ENCODE data around the gene SLC9C1.

Gene SLC9C1

DNA sequence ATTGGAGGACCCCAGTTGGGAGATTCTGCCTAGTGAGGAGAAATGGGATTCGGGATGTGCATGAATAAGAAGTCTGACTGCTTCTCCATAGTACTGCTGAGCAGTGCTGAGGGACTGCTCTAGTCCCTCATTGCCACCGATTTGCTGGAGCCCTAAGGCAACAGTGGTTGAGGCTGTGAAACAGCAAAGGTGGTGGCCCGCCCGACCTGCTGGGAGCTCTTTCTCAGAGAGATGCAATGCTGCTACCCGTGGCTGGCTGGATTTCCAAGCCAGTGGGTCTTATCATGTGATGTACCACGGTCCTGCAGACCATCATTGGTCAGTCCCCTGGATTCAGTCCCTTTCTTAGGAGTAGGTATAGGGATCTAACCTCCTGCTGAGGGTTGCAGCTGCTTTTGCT is 118.4 kb downstream of the SLC9C1 start:
- no peak for DNase-seq

DNA sequence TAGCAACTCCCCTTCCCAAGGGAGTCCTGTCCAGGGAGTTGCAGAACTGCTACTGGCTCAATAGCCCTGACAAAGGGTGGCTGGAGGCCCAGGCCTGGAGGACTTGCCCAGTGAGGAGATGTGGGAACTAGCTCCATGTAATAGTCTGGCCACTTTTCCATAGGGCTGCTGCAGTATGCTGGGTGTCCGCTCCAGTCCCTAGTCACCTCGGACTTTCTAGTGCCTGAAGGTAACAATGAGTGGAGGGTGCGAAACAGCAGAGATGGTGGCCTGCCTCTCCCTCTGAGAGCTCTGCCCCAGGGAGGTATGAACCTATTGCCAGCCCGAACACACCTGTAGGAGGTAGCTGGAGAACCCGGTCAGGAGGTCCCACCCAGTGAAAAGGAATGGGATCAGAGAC is 119.0 kb downstream of the SLC9C1 start:
- no peak for DNase-seq

DNA sequence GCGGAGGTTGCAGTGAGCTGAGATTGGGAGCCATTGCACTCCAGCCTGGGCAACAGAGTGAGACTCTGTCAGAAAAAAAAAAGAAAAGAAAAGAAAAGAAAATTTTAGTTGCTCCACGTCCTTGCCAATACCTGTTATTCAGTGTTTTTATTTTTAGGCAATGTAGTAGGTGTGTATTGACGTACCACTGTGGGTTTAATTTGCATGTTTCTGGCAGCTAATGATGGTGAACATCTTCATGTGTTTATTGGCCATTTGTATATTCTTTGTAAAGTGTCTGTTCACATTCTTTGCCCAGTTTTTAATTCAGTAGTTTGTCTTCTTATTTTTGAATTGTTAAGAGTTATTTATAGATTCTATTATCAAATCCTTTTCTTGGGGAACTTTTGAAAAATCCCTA is 122.9 kb downstream of the SLC9C1 start:
- DNase-seq, result no peak

DNA sequence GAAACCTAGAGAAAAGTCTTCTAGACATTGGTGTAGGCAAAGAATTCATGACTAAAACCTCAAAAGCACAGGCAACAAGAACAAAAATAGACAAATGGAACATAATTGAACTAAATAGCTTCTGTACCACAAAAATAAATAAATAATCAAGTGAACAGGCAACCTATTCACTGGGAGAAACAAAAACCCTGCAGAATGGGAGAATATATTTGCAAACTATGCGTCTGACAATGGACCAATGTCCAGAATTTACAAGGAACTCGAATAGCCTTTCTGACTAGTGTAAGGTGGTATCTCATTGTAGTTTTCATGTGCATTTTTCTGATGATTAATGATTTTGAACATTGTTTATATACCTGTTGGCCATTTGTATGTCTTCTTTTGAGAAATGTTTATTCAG is 124.0 kb downstream of the SLC9C1 start:
- DNase-seq, result no peak

DNA sequence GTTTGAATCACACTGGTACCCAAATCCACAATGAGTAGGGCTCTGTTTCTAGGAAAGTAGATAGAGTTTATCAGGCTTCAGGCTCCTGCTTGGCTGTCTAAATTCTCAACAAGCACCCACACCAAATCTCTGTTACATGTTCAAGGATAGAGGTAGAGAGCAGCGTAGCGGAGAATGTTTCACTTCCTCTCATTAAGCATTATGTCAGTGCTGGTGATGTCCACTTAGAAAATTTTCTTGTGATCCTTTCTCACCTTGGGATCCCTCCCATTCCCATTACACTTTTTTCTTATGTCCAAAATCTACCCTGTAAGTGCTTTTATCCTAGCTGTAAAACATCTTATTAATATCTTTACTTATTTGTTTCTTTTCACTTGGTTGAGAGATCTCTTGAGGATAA is 126.3 kb downstream of the SLC9C1 start:
- no peak for DNase-seq

DNA sequence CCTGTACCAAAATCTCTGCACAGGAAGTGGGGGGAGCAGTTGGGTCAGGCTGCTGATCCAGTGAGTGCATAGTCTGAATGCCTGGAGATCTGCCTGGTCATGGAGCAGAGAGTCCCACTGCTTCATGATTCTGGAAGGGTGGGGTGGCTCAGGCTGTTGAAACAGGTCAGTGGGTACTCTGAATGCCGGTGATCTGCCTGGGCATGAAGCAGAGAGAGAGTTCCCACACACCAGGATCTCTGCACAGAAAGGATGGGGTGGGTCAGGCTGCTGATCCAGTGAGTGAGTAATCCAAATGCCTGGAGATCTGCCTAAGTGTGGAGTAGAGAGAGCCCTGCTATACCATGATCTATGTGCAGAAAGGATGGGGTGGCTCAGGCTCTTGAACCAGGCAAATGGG is 144.9 kb downstream of the SLC9C1 start:
- DNase-seq, result no peak

DNA sequence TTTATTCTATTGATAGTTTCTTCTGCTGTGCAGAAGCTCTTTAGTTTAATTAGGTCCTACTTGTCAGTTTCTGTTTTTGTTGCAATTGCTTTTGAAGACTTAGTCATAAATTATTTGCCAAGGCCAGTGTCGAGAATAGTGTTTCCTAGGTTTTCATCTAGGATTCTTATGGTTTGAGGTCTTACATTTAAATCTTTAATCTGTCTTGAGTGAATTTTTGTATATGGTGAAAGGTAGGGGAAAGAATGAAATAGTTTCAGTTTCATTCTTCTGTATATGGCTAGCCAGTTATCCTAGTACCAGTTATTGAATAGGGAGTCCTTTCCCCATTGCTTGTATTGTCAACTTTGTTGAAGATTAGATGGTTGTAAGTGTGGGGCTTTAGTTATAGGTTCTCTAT is 150.3 kb downstream of the SLC9C1 start:
- DNase-seq, result no peak

DNA sequence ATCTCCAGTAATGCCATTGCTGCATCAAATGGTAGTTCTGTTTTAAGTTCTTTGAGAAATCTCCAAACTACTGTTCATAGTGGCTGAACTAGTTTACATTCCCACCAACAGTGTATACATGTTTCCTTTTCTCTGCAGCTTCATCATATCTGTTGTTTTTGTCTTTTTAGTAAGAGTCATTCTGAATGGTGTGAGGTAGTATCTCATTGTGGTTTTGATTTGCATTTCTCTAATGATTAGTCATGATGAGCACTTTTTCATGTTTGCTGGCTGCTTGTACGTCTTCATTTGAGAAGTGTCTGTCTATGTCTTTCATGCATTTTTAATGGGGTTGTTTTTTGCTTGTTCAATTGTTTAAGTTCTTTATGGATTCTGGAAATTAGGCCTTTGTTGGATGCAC is 150.8 kb downstream of the SLC9C1 start:
- DNase-seq, result no peak

DNA sequence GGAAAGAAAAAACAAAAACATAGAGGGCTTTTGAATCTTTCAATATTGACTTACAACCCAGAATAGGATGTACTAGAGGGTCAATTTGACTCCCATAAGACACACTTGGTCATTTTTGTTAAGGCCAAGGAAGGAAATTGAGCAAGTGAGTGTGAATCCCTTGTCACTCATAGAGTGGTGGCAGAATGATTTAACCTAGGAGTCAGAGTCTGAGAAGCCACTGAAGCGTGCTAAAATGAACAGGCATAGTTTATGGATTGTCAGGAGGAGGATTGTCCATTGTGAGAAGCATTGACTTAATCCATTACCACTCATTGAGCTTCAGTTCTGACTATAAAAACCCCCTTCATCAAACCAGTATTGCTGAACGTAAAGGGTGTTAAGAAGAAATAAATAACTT is 152.7 kb downstream of the SLC9C1 start:
- no peak for DNase-seq

DNA sequence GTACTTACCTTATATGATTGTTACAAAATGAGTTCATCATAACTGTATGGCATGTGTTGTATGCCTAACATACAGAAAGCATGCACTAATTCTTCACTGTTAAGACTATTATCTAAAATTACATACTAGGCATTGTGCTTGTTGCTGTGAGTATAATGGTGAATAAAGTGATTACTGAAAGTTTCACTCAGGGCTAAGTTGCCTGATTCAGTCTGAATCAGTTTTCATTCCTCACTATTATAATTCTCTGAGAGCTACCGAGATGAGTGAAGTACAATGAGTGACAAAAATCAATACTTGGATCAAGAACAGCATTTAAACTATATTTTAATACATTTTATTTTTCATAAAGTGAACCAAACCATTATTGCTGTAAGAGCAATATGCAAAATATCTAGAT is 153.4 kb downstream of the SLC9C1 start:
- no peak for DNase-seq

DNA sequence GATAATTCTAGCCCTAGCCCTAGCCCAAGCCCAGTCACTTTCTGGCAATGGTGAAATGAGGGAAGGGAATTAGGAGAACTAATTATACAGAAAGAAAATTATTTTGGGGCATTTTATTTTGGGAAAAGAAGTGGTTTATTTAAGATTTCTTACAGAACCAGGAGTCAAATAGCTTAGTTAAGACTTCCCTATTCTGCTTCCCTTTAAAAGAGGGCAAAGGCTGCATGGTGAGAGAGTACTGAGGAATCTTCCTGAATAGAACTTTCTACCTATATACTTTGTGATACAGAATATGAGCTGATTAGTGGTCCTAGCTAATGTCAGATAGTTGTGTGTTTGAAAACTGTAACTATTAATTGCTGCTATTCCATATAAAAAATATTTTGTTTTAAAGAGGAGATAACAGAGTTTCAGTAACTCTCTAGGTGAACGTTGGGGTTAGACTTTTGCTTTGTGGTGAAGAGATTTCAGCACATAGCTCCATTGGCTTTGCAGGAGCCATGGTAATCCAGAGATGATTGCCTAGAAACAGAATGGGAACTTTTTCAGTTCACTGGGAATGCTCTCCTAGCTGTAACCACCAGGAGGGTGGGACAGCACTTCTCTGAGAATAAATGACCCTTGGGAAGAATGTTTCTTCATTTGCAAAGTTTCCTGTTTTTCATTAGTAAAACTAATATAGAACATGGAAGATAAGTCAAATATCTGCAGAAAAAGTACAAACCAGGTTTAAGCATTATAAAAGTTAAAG is 155.6 kb downstream of the SLC9C1 start:
- no peak for DNase-seq

DNA sequence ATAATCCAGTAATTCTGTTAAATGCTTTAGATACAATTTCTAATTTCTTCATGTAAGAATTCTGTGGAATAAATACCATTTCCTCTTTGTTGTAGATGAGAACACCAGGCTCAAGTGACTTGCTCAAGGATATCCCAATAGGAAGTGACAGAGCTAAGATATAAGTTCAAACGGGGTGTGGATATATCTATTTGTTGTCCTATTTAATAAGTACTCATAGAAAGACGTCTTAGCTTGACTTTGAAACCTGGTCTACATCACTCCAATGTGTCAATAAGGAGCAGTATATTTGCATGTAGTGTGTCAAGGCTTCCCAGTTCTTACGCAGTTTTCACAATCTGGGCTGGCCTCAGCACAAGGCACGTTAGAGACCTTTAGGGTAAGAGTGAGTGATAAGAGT is 156.2 kb downstream of the SLC9C1 start:
- DNase-seq, result no peak

DNA sequence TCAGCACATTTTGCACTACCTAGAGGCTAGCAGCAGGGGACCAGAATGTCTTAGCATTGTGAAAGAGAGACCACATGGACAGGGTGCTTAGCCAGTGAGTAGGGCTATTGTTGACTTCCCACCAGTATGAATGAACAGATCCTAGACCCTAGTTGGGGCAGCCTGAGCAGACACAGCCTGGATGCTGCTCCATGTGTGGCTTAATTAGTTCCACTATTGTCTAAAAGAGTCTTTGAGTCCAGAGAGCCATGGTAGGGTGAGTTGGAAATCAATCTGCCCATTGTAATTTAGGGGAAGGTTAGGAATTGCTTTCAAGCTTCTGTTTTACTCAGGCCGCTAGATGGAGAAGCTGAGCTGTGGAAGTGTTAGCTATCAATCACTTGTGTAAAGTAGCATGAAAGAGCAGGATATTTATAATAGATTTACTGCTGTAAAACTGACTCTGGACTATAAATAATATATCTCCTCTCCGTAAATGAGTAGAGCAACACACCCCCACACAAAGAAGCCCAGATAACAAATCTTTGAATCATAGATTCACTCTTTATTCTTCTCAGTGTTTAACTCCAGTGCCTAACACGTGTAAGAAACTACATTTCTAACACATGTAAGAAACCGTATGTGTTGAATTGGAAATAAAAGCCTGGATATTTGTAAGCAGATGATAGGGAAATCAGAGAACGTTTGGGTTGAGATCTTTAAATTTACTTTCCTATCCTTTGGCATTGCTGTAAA is 156.9 kb downstream of the SLC9C1 start:
- DNase-seq, result peak; percentile 44

DNA sequence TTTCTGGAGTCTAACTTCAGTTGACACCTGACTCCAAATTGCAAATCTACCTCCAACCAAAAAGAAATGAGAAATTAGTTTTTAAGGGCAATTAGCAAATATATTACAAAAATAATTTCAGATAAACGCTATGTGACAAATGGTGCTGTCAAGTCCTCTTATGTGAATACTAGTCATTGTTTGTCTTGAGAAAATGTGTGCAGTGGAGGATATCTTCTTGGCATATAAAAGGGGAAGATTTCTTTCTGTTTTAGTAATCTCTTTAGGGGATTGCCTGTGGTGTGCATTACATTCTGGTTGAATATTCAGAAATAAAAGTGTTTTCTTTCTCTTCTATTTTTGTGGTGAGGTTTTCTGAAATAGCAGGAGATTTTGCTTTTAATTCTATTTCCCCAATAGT is 158.0 kb downstream of the SLC9C1 start:
- no peak for DNase-seq

DNA sequence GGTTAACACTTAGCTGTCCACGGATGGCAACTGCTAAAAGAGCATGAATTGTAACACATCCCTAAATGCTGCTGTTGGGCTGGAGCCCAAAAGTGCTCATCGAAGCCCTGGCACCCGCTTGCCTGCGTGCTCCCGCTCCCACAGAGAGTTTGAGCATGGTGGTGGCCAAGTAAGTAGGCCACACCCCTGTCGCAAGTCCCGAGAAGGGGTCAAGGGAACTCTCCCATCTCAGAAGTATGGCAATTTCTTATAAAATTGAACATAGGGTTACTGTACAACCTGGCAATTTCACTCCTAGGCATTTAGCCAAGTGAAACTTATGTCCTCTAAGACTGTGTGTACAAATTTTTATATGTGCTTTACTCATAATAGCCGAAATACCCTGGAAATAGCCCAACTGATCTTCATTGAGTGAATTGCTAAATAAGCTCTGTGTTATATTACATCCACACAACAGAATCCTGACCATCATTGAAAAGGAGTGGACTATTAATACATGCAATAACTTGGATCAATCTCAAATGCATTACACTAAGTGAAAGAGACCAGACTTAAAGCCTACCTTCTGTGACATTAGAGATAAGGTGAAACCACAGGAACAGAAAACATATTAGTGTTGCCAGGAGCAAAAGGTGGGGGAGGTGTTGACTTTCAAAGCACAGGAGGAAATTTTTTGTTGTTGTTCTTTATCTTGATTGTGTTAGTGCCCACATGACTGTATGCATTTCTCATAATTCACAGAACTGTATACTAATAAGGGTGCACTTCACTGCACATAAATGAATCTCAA is 159.5 kb downstream of the SLC9C1 start:
- DNase-seq, result no peak

DNA sequence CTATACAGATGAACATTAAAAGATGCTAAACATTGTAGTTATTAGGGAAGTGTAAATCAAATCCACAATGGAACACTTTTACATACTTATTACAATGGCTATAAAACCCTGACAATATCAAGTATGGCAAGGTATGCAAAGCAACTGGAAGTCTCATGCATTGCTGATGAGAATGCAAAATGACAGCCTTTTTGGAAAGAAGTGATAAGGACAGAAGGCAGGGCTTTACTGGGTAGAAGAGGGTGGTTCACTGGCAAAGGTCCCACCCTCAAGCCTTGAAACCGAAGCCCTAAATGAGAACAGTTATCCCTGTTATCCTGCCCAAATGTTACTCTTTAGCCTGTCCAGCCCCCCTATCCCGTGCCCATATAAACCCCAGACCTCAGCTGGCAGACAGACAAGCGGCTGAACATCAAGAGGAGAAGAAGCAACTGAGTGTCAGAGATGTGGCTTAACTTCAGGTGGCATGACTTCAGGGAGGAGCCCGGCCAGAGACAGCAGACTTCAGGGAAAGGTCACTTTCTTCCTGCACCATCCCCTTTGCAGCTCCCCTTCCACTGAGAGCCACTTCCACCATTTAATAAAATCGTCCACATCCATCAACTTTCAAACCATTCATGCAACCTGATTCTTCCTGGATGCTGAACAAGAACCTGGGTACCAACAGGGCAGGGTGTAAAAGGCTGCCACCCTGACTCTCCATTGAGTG is 160.2 kb downstream of the SLC9C1 start:
- no peak for DNase-seq

DNA sequence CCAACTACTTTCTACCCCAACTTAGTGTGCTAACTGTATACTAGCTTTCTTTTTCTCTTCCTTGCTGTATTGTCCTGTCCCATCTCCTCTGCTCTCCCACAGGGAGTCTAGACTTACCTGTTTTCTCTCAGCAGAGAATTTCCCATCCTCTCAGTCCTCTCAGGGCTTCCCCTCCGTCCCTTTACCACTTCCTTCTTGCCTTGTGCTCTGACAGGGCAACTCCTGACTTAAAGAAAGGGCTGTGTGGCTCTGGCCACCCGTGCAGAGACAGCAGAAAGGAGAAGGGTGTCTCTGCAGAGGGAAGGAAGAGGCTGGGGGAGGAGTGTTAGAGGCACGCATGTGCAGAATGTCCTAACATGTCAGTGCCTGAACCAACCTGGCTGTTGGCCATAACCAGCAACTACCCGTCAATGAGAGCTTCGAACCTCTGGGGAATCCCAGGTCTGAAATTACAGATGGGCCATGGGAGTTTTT is 161.0 kb downstream of the SLC9C1 start, which contains the start of gene GCSAM:
Gene GCSAM, minus strand, starts transcription at position 274 of the 474 bp plus-strand sequence. Its CDS starts 128 bp downstream, at position 146.
- DNase-seq, result no peak

DNA sequence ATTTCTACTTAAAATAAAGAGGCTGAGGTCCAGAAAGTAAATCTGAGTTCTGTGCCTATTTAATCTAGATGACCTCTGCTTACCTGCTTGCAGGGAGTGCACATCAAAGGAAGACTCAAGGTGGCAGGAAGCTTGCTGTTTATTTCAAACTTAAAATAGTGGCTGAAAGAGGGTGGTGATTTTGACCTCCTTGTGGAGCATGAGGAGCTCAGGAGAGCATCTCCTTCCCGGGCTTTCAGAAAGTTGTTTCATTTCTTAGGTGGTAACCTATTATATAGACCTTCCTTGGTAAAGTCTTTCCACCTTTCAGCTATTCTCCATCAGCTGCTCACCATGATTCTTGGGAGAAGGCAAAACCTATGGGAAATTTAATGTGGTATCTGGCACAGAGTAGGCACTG is 161.5 kb downstream of the SLC9C1 start:
- DNase-seq, result no peak

DNA sequence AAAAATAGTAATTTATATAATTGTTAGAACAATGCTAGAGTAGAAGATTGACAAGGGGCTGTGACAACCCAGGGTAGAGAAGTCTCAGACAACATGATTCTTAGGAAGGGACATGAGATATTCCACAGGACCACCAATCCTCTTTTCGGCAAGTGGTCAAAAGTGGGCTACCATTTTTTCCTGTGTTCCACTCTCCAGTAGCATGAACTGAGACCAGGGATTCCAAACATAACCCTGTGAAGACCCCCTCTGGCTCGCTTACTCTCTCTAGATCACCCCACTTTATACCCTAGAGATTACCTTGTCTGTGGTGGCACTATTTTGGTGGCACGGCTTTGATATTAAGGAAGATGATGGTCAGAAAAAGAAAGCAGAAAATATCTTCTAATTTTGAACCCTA is 161.9 kb downstream of the SLC9C1 start:
- no peak for DNase-seq

DNA sequence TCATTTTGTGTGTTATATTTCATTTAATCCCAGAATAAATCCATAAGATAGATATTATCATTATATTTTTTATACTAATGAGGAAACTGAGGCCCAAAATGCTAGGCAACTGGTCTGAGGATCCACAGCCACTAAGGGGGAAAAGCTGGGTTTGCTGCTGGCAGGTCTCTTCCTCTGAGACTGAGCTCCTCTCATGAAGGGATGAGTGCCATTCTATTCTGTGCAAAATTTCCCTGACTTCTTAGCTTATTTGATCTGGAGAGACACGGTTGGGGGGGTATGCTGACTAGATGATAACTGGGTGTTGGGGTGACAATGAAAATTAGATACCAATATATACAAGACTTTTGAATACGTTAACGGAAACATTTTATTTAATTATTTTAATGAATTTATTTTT is 162.9 kb downstream of the SLC9C1 start:
- DNase-seq, result no peak

DNA sequence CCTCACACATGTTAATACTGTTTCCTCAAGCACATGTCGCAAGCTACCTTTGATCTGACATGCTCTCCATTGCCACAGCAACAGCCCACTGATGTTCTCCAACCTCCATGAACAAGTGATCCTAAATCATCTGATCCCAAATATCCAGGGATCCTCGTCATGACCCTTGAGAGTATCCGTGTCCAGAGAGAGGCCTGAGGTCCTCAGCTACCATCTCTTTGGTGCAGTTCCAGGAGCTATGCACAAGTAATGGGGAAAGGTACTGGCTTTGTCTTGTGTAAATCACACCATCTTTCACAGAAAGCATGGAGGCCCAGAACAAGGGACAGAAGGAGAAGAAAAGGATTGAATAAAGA is 163.4 kb downstream of the SLC9C1 start:
- no peak for DNase-seq

DNA sequence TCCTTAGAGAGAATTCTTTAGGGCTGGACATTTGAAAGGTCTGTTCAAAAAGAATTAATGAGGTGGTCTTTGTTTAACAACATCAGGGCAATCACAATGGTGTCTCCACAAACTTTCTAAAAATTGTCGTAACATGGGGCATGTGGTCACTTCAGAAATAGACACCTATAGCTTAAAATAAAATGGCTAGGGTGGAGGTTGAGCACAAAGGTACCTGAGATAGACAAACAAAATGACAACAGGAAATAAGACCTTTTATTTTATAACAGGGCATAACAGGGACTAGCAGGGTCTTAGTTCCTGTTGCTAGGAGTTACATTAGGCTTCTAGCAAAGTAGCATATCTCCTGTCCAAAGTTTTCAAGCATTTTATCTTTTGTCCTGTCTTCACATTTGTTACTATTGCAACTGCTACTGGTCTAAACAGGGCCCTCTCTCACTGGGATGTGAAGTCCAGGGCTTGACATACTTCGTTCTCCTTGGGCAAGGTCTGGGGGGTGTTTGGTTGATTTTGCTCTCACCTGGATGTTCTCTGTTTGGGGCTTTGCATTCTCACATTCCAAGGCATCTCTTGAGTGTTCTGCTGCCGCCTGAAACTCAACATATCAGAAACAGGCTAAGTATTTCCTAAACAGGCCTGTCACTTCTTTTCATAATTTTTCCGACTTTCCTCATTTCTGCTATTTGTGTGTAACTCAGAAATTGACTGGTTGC is 163.9 kb downstream of the SLC9C1 start:
- DNase-seq, result no peak

Data from NCI-H2081 treated with DMSO at 0.1 percent for 48 hours (cell line).